ENCODE results near the gene KRT24.

The KRT24 gene

GRCh38 chr17:40687106-40687505, 16.4 kb downstream of the KRT24 start:
- no peak for DNase-seq

GRCh38 chr17:40686192-40686591, 17.4 kb downstream of the KRT24 start:
- no peak for DNase-seq

GRCh38 chr17:40680998-40681397, 22.6 kb downstream of the KRT24 start:
- no peak for DNase-seq

- no peak for DNase-seq
These were observed 24.0 kb downstream of the KRT24 start for GRCh38 chr17:40679523-40679907.

GRCh38 chr17:40678902-40679522, 24.5 kb downstream of the KRT24 start:
- DNase-seq = no peak

GRCh38 chr17:40675905-40676304, 27.6 kb downstream of the KRT24 start:
- DNase-seq = no peak

- no peak for DNase-seq
These were observed 30.9 kb downstream of the KRT24 start for GRCh38 chr17:40672654-40673053.

GRCh38 chr17:40671282-40671681, 32.3 kb downstream of the KRT24 start:
- DNase-seq = no peak

GRCh38 chr17:40666331-40666730, 37.2 kb downstream of the KRT24 start:
- no peak for DNase-seq

- DNase-seq = no peak
These were observed 38.8 kb downstream of the KRT24 start, which contains the start of gene KRT222 for GRCh38 chr17:40664582-40665333. Gene KRT222 (minus strand): TSS chr17:40665177. CDS start chr17:40665099, 78 bp downstream.

- no peak for DNase-seq
These were observed 40.3 kb downstream of the KRT24 start for GRCh38 chr17:40663252-40663651.

GRCh38 chr17:40659911-40660310, 43.6 kb downstream of the KRT24 start:
- DNase-seq = no peak

GRCh38 chr17:40658396-40658795, 45.2 kb downstream of the KRT24 start:
- DNase-seq = no peak

- DNase-seq = no peak
These were observed 51.6 kb downstream of the KRT24 start for GRCh38 chr17:40651939-40652338.

- DNase-seq = no peak
These were observed 55.1 kb downstream of the KRT24 start for GRCh38 chr17:40648384-40648968.
